HG03457 (cell line): Measurements from ENCODE around the gene BCAS3.

Experiments
- ATAC-seq: cut with Tn5 transposase; IDR thresholded peaks from one replicate; pipeline ENCODE4 v1.9.1; 2021; ENCODE audit warnings: moderate number of reproducible peaks; ENCODE audit not compliant: unreplicated experiment

BCAS3 gene

DNA sequence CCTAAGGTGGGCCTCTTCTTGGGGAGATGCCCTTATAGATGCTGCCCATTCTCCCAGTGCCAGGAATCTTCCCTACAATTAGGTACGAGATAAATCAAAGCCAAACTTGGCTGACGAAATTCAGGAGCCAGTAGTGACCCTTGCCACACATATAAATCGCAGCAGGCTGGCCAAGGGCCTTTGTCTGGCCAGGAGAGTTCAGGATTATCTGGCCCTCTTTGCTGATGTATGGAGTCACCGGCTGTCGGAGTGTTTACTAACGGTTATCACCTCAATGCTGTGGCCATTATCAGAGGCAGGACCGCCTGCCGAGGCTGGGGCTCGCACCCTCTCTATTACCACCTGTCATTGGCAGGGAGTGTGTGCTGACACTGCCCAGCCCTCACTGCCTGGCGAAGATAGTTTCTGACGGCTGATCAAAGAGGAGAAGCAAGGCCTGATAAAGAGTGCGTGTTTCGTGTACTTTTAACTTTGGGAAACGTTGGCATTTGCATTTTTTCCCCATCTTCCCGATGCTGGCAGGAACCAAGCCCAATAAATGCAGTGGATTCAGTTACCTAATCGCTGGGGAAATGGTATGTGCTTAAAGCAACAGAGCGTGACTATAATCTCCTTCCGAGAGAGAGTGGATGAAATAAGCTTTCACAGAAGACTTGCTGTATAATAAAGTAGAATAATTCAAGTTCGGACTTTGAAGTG is 689.2 kb downstream of the BCAS3 start:
- ATAC-seq: no peak

DNA sequence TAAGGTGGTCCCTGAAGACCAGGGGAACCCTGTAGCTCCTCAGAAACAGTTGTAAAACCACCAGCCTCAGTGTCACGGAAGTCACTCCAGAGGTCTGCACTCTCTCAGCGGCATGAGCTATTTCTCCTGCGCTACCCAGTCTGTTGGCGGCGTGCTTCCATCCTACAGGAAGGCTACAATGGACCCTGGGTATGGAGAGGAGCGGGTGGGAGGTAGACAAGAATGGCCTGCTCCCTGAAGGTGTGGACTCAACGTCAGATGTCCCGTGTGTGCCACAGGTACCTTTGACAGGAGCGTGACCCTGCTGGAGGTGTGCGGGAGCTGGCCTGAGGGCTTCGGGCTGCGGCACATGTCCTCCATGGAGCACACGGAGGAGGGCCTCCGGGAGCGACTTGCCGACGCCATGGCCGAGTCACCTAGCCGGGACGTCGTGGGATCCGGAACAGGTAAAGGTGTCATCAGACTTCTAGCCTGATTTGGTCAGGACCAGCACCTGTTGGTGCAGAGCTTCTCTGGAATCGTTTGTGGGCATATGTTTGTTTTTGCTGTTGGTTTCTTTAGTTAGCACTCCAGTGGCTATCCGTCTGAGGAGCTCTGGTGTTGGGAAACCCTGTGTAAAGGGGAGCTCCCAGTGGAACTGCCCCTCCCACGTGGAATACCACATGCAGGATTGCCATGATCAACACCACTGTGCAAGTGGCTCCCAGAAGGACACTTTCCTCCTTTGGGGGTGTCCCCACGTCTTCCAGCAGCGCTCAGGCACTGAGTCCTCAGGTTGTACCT is 690.6 kb downstream of the BCAS3 start:
- ATAC-seq: no peak

DNA sequence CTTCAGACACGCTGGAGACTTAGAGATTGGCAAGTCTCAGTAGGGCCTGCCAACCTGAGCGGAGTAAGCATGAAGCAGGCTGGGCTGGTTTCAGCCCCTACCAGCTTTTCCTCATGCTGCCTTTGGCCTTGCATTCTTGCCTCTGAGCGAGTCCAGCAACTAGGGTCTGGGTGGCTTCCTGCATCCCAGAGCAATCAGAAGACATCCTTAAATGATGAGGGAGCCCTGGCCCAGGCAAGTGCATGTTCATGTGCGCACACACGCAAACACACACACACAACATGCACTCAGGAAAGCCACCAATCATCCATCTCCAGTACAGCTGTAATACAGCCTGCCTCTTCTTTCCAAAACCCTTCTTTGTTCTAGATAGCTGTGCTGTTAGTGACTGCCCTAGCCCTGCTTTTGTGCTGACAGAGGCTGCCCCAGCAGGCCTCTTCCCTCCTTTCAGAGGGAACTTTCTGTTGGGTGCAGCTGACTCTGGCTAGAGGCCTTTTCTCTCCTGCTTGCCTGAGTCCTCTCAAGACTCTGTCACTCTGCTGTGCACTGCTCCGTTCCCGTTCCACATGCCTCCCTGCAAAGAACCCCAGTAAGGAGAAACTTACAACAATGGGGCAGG is 691.3 kb downstream of the BCAS3 start:
- ATAC-seq: no peak

DNA sequence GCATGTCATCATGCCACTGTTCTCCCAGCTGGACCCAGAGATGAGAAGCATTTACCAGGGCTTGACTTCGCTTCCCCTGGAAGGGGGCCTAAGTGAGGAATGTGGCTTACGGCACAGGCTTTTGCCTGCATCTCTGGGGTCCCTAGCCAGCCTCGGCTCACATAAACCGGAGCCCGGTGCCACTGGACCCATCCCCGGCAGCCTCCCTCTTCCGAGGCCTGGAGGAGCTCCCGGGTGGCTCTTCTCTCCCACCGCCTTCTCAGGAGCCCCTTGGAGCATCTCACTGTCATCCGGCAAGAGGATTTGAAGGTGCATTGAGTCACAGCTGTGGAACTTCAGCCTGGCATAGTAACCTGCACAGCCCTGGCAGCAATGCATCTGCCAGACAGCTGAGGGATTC is 692.1 kb downstream of the BCAS3 start:
- no peak for ATAC-seq

DNA sequence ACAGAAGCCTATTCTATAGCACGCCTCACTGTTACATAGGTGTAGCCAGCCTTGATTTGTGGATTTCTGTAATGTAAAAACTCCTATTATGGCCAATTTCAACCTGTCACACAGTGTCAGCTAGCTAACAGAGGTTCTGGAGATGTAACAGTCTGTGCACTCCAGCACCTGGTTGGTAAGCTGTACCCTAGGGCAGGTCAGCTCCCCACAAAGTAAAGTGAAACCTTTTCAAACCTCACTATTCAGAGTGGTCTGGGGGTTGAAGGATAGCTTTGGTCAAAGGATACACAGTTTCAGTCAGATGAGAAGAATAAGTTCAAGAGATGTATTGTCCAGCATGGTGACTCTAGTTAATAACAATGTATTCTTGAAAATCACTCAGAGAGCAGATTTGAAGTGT is 693.5 kb downstream of the BCAS3 start:
- ATAC-seq: no peak

DNA sequence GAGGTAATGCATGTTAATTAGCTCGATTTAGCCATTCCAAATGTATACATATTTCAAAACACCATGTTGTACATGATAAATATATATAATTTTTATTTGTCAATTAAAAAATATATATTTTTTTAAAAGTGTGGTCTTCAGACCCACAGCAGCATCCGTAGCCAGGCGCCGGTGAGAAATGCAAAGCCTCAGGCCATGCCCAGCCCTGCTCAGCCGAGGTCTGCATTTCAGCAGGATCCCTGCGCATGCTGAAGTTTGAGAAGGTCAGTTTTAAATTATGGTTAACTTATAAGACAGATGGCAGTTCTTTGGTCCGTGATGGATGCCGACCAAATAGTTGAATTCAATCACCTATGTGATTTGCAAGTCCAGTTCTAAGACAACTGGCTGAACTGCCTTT is 694.0 kb downstream of the BCAS3 start:
- ATAC-seq: no peak

DNA sequence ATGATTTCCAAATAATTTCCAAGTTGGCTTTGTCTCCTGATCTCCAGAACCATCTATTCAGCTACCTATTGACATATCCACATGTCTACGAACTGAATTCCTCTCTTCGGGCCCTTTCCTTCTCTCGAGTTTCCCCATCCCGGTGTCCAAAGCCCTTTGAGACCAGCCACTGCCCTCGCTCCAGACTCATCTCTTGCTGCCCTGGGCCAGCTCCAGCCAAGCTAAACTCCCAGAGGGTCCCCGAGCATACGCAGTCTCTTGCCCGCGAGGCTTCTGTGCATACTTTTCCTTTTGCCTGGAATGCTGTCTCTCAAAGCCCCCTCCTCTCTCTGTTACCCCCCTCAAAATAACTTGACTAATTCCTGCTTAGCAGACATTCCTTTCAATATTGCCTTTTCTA is 694.8 kb downstream of the BCAS3 start:
- ATAC-seq: no peak

DNA sequence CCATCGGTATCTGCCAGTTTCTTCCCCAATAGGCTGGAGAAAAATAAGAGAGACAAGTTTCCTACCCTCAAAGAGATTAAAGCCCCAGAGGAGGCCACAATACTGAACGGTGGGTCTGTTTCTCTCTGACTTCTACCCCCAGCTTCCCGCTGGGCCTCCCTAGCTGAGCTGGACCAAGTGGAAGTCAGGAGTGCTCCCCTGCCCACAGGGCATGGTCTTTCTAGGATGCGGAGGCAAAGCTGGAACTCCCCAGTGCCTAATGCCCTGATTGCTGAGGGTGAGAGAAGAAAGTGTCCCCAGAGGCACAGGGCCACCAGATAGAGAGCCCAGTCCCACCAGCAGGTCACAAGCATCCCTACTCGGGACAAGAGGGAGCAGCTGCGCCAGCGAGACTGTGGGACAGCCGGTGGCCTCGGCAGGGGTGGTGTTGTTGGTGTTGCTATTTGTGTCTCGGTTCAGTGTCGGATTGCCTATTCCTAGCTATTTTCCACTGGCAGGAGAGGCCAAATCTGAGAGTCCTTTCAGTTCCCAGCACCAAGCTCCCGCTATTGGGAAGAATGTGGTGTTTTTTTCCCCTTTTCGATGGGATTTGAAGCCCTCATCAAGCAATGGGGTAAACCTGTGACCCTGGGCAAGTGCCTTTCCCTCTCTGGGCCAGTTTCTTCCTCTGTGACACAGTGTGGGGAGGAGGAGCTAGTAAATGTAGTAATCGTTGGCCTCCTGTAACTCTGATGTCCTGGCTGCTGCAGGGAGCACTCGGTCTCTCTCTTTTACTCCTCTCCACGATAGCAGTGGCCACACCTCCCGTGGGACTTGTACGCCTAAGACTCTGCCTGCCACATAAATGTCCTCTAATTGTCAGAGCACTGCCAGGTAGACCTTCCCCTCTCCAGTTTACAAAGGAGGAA is 699.5 kb downstream of the BCAS3 start:
- no peak for ATAC-seq

DNA sequence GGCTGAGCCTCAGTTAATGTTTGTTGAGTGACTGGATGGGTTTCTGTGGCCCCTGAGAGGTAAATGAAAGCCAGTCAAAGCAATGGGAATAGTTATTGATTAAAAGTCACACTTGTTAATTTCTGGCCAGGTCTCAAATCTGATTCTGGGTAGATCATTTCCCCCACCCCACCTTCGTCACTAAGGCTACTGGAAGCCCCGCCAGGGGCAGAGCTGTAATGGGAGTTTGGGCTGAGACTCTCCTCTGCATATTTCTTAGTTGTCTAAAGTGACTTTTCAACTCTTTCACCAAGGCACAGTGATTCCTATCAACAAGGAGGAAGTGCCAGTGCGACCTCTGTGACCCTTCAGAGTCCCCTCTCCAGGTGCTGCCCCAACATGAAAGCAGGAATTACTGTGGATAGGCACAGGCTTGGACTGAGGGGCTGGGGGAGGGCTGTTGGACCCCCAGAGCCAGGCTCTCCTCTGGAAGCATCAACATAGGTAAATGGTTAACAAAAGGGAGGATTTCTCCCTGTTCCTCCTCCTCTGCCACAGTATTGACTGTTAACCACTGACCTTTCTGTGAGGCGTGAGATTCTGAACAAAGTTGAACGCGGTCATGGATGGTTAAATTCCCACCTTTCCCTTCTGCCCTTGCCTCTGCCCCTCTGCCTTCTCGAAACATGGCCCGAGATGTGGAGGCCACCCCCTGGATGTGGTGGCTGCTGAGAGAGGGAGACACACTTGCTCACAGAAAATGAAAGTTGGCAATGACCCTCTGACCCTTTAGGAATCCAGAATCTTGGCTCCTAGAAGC is 701.2 kb downstream of the BCAS3 start:
- ATAC-seq: no peak

DNA sequence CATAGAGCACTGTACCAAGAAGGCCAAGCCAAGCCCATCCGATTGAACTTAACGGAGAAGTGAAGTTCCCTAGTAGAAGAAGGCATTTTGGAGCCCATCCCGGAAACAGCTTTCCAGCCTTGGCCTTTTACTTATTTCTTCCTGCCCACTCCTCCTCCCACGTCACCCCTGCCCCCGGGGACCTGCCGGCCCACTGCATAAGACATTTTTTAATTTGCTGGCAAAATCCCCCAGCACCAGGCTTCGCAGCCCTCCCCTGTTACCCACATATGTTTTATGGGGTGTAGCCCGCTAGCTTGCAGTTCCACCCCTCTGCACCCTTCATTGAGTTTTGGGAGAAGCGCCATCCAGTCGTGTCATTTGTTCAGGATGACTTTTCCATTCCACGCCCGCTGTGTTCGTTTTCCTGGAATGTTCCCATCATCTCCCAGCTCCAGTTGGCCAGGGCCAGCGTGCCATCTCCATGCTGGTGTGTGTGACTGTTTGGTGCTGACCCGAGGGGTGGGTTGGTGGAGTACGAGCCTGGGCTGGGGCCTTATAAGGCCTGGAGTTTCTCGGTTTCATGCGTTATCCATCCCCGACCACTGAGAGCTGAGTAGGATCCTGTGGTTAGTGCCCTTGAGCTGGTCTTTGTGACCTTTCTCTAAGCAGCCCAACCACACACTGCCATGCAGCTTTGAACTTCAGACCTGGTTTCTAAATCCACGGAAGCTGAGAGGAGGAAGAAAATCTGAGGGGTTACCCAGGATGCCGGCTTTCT is 702.0 kb downstream of the BCAS3 start:
- no peak for ATAC-seq

DNA sequence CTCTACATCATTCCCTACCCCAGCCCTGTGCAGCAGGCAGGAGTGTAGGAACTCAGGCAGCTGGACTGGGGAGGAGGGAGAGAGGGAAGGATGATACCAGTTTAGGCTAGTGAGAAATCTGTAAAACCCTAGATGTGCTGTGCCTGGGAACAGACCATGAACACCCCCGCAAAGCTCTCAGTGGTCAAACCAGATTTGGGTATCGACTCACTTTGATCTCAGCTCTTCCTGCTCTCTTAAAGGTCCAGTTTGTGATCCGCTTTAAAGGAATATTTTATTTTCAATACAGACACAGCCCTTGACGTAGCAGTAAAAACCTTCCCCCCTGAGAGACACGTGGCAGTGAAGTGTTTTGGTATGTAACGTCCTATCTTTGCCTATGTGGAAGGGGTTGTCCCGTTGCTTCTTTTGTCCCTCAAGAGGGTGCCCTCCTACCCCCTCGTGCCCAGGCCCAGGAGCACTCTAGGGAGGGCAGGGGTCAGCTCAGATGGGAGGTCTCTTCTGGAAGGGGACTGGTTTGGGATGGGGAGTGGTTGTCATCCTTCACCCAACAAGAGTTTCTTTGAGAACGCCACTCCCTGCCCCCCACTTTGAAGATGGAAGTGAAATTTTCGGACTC is 702.7 kb downstream of the BCAS3 start:
- ATAC-seq: no peak

DNA sequence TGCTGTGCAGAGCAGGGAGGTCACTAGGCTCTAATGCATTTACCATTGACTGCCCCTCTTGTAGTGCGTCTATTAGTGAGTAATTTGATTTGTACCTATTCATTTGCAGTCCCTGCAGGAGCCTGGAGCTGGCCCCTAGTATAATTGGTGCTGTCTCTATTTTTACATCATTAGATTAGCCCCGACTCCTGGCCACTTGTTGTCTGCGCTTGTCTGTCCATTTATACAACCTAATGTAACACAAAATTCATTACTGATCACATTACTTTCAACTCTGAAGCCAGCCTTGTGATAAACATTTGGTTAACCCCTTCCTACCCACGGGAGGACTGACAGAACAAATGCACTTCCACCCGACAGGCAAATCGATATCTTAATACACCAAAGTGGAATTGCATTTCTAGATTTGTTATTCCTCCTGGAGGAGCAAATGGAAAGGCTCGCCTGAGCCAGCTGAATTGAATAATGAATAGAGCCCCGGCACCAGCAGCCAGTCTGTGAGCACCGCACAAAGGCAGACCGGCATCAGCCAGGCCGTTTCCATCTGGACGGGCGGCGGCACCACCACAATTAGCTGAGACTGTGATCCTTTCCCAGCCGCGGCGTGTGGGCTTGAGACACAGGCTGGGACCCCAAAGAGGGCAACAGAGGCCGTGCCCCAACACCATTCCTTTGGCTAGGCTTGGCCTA is 703.3 kb downstream of the BCAS3 start:
- ATAC-seq: no peak

DNA sequence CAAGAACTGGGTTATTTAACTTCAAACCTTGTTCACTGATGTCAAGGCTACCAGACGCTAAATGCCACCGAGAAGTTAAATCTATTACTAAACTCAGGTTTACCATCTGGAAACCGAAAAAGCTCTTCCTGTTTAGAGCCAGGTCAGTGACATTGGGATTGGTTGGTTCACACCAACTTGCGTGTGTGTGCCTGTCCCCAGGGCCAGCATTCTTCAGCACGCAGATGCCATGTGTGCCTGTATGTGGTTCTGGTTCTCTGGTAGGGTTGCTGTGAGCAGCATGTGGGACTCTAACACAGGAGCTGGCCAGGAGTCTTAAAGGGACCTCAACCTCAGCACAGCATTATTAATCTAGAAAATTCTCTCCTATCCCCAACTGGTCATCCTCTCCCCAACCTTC is 703.9 kb downstream of the BCAS3 start:
- no peak for ATAC-seq

DNA sequence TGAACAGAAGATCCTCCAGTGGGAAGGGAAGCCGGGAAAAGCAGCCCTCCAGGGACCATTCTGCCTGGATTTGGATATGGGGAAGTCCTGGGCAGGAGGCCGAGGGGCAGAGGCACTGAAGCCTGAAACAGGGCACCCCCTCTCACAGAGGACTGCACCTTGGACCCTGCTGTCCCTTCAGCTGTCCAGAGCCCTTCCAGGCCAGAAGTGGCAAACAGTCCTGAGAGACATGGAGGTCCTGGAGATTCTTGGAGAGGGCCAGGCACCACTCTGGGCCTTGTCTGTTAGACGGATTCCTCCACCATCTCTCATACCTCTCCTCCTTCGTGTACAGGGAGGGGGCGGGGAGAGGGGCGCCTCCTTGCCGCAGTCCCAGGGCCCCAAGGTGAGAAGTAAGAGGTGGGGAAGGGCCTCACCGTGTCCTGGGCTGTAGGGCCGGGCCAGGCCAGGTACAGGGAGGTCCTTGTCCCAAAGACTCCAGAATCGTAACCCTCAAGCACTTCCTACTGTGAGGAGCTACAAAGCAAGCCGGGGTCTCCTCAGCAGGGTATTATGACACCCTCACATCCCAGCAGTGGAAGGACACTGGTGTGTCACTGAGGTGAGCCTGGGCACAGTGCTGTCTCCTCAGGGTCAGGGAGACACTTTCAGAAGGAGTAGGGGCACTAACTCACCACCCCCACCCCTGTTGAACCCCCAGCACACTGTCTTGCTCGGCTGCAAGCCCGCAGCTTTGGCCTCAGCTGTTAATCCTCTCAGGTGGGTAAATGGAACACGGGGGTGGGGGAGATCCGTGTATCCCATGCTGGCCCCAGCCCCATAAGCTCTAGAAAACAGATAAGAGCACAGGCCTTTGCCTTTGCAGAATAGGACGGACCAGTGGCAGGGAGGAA is 705.4 kb downstream of the BCAS3 start:
- ATAC-seq: no peak

DNA sequence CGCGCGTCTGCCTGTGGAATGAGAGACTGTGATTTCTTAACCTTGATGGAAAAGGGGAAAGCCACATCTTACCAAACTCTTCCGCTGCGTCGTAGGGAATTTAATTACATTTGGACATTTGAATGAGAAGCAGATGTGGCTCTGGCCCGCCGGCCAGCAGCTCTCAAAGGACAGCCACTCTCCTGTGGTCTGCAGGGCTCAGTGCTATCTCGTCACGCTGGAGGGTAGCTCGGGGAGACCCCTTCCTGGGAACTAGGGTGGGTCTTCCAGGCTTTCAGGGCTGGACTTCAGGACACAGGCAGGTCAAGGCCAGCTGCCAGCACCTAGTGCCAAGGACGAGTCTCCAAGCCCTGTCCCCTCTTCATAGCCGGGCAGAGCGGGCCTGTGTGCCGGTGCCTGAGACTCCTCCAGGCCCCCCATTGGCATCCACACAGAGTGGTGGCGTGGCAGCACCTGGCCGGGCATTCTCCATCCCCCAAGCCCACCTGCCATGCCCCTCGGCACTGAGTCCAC is 706.1 kb downstream of the BCAS3 start:
- no peak for ATAC-seq

DNA sequence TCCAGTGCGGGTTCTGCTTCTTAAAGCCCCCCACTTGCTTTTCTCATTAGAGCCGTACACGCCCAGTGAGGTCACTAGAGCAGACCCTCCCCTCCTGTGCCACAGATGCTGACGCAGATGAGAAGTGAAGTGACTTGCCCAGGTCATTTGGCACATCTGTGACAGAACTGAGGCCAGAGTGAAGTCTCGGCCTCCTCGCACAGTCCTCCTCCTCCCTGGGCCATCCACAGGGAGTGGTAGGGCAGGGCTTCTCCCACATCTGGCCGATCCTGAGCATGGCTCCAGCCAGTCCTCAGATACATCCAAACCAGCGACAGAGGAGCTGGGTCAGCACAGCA is 706.7 kb downstream of the BCAS3 start:
- no peak for ATAC-seq
